ENCODE measurements around the gene LUC7L3. TPM values are rescaled to one million over a fixed set of nuclear protein-coding genes. Genes with fewer than 3 reads are reported as not detected.

The LUC7L3 gene
- total RNA-seq, 1 experiment from 2014 or later, result 154 TPM

DNA sequence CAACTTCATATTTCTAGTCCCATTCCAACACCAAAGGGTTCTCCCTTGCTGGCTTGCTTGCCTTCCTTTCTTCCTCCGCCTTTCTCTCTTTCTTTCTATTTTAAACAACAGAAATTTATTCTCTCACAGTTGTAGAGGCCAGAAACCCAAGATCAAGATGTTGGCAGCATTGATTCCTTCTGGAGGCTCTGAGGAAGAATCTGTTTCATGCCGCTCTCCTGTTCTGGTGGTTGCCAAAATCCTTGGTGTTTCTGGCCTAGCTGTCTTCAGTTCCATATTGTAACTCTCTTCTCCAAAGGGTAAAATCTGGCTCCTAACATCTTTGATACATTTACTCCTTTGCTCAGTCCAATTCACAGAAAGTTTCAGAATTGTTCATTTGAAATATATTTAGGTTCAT lies 50.9 kb downstream of the LUC7L3 start:
- peaks cover 6 to 11% of the 10 kb centered on the region in 2 experiments for H3K4me1 Mint-ChIP-seq
- no peak overlapping the region for H4K91ac ChIP-seq (ENCODE audit: insufficient read length, low read depth, low read length)
- no peak overlapping the region for H3K27ac Mint-ChIP-seq

More for the DNA sequence above, 50.9 kb downstream of the LUC7L3 start:
- no peaks in the 10 kb centered on the region for H4K20me1 ChIP-seq (ENCODE audit: control insufficient read depth, insufficient read depth, insufficient read length)
- H3K4me2 ChIP-seq (ENCODE audit: insufficient read depth, insufficient read length, low read length), result no peak overlapping the region
- no peak overlapping the region for H2BK5ac ChIP-seq (ENCODE audit: insufficient read length, low read length)
- no peak overlapping the region for H3K4ac ChIP-seq (ENCODE audit: low read depth, low read length)
- TF ChIP-seq, protein P1, sequence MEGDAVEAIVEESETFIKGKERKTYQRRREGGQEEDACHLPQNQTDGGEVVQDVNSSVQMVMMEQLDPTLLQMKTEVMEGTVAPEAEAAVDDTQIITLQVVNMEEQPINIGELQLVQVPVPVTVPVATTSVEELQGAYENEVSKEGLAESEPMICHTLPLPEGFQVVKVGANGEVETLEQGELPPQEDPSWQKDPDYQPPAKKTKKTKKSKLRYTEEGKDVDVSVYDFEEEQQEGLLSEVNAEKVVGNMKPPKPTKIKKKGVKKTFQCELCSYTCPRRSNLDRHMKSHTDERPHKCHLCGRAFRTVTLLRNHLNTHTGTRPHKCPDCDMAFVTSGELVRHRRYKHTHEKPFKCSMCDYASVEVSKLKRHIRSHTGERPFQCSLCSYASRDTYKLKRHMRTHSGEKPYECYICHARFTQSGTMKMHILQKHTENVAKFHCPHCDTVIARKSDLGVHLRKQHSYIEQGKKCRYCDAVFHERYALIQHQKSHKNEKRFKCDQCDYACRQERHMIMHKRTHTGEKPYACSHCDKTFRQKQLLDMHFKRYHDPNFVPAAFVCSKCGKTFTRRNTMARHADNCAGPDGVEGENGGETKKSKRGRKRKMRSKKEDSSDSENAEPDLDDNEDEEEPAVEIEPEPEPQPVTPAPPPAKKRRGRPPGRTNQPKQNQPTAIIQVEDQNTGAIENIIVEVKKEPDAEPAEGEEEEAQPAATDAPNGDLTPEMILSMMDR (conservative IDR thresholded peaks at IDR 0.05), result no peak
- no peak overlapping the region for H2BK15ac ChIP-seq (ENCODE audit: low read depth, low read length)
- no peaks in the 10 kb centered on the region for H3K79me2 ChIP-seq (ENCODE audit: insufficient read depth, low read length)
- DNase-seq, result peak; percentile 10
- H3K56ac ChIP-seq (ENCODE audit: insufficient read length, low read depth, low read length), result no peak overlapping the region
- H4K8ac ChIP-seq (replicated peaks; ENCODE audit: insufficient read length, low read depth, low read length), result no peak overlapping the region
- H3K23ac ChIP-seq (ENCODE audit: insufficient read length, low read depth, low read length), result no peak overlapping the region
- WGBS (ENCODE audit: extremely low coverage, insufficient read length, low lambda C conversion rate), result no CpG with 5 or more reads among the region's 2 CpGs
- H3K27me3 Mint-ChIP-seq (ENCODE audit: low read depth), result no peaks in the 10 kb centered on the region
- no peaks in the 10 kb centered on the region for H3K27me3 ChIP-seq (ENCODE audit: insufficient read depth, low read length)
- H3K36me3 Mint-ChIP-seq (ENCODE audit: insufficient read depth in 1 of 3, low read depth in 3 of 3), result no peaks in the 10 kb centered on the region
- no peaks in the 10 kb centered on the region for H3K23me2 ChIP-seq (ENCODE audit: insufficient read length, low read depth, low read length, poor library complexity, severe bottlenecking)
- no peak overlapping the region for H3T11ph ChIP-seq (ENCODE audit: low read length)
- no peaks in the 10 kb centered on the region for H3K9me3 ChIP-seq (ENCODE audit: control insufficient read depth, low read depth, low read length)
- H3K9ac ChIP-seq (ENCODE audit: extremely low read depth, insufficient read length, low read length), result no peak overlapping the region
- no peak overlapping the region for H3K27ac ChIP-seq (ENCODE audit: insufficient read length, low read depth, low read length)
- no peak overlapping the region for H4K5ac ChIP-seq (ENCODE audit: insufficient read length, low read depth, low read length)
- no peak overlapping the region for H2BK20ac ChIP-seq (ENCODE audit: low read depth, low read length, poor library complexity, severe bottlenecking)
- no peak overlapping the region for H3K4me3 Mint-ChIP-seq
- H2AFZ ChIP-seq (ENCODE audit: low read length), result no peak overlapping the region
- H3K18ac ChIP-seq (ENCODE audit: insufficient read length, low read depth, low read length), result no peak overlapping the region
- H3K14ac ChIP-seq (ENCODE audit: insufficient read depth, low read length), result no peak overlapping the region
- H3K4me1 ChIP-seq (ENCODE audit: insufficient read depth, low read length), result no peaks in the 10 kb centered on the region
- H3K79me1 ChIP-seq (ENCODE audit: insufficient read depth, low read depth, low read length, poor library complexity, severe bottlenecking), result no peaks in the 10 kb centered on the region
- no peak overlapping the region for H2BK120ac ChIP-seq (ENCODE audit: low read depth, low read length, poor library complexity, severe bottlenecking)
- H2AK5ac ChIP-seq (ENCODE audit: insufficient read length, low read length), result no peak overlapping the region
- no peaks in the 10 kb centered on the region for H3K9me3 Mint-ChIP-seq
- no peak overlapping the region for H2BK12ac ChIP-seq (ENCODE audit: insufficient read length, low read depth, low read length)
